Measurements from ENCODE around the gene PRDX2.
A peak's percentile ranks its signal among the peaks of the same experiment; 100 is the strongest.
"Not testable (repeated sequence)": the region's sequence is repeated elsewhere in the genome, so short reads cannot be mapped to it uniquely, and the experiment has no call there.

Gene PRDX2

DNA sequence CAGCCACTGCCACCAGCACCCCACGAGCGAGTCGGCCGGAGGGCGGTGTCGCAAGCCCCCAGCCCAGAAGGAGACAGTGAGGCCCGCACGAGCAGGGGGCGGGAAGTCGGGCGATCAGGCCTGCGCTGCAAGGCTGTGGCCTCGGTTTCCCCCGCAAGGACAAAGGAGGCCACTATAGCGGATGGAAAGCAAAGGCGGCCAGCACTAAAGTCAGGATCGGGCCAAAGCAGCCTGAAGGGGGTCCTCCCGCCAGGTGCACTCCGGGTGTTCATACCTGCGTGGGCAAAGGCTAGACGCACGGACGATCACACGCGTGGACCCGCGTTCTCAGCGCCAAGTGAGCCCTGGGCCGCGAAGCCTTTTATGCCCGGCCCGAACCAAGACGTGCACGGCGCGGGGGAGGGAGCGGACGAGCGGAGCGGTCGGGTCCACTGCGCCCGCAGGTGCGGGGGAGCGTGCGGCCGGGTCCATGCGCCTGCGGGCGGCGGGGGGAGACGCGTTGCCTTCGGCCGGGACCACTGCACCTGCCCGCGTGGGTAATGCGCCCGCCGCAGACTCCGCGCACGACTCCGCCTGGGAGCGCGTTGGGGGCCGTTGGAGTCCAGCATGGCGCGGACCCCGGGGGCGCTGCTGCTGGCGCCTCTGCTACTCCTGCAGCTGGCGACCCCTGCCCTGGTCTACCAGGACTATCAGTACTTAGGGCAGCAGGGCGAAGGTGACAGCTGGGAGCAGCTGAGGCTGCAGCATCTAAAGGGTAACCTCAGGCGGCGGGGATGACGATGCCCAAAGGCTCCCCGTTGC, at the start of gene PRDX2, which contains the start of gene THSD8:
Gene PRDX2, minus strand, starts transcription at position 335 of the 801 bp plus-strand sequence. CDS start 539 bp downstream, outside the sequence.
Gene THSD8, plus strand, starts transcription at position 604 of the 801 bp plus-strand sequence. Its CDS starts 3 bp downstream, at position 607.
- DNase-seq = no peak

GRCh38 chr19:12847159-12848139, 45.8 kb upstream of the PRDX2 start:
- peak; percentile 88 for DNase-seq

DNA sequence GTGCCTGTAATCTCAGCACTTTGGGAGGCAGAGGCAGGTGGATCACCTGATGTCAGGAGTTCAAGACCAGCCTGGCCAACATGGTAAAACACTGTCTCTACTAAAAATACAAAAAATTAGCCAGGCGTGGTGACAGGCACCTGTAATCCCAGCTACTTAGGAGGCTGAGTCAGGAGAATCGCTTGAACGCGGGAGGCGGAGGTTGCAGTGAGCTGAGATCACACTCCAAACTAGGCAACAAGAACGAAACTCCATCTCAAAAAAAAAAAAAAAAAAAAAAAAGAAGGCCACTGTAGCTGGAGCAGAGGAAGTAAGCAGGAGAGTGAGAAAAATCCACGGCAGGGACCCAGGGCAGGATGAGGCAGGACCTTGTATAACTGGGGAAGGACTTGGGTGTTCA, 45.0 kb upstream of the PRDX2 start:
- not testable (repeated sequence) for DNase-seq

GRCh38 chr19:12843999-12844732, 42.6 kb upstream of the PRDX2 start:
- peak; percentile 57 for DNase-seq

- no peak for DNase-seq
Observed at GRCh38 chr19:12843328-12843727, 41.7 kb upstream of the PRDX2 start.

- DNase-seq = no peak
Observed at GRCh38 chr19:12842511-12842910, 40.9 kb upstream of the PRDX2 start.

- DNase-seq = no peak
Observed at GRCh38 chr19:12841094-12841493, 39.5 kb upstream of the PRDX2 start.

- peak; percentile 54 for DNase-seq
Observed at GRCh38 chr19:12840091-12841079, 38.8 kb upstream of the PRDX2 start.

- DNase-seq = no peak
Observed at GRCh38 chr19:12838886-12839756, 37.5 kb upstream of the PRDX2 start.

- DNase-seq = peak; percentile 60
Observed at GRCh38 chr19:12838182-12838885, 36.7 kb upstream of the PRDX2 start, which contains the start of gene MAST1. Gene MAST1 (plus strand): TSS chr19:12838515. CDS start chr19:12838573, 58 bp downstream.

GRCh38 chr19:12837225-12837624, 35.6 kb upstream of the PRDX2 start:
- no peak for DNase-seq

DNA sequence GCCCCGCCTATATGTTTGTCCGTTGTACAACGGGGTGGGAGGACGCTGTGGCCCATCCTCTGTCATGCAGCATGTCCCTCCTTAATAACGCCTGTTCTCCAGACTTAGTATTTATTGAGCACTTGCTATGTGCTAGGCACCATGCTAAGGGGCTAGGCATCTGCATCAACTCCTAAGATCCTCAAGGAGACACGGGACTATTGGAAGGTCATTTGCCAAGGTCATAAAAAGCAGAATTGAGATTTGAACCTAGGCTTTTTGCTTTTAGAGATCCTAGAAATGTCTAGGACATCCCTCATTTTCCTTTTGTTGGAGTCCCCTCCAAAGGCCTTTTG, 34.9 kb upstream of the PRDX2 start:
- no peak for DNase-seq

- DNase-seq = no peak
Observed at GRCh38 chr19:12834976-12835757, 33.6 kb upstream of the PRDX2 start.

- DNase-seq = no peak
Observed at GRCh38 chr19:12834566-12834943, 33.0 kb upstream of the PRDX2 start, which contains the start of gene RTBDN. Gene RTBDN (minus strand): TSS chr19:12834579. CDS start chr19:12829979, 4,600 bp downstream.

DNA sequence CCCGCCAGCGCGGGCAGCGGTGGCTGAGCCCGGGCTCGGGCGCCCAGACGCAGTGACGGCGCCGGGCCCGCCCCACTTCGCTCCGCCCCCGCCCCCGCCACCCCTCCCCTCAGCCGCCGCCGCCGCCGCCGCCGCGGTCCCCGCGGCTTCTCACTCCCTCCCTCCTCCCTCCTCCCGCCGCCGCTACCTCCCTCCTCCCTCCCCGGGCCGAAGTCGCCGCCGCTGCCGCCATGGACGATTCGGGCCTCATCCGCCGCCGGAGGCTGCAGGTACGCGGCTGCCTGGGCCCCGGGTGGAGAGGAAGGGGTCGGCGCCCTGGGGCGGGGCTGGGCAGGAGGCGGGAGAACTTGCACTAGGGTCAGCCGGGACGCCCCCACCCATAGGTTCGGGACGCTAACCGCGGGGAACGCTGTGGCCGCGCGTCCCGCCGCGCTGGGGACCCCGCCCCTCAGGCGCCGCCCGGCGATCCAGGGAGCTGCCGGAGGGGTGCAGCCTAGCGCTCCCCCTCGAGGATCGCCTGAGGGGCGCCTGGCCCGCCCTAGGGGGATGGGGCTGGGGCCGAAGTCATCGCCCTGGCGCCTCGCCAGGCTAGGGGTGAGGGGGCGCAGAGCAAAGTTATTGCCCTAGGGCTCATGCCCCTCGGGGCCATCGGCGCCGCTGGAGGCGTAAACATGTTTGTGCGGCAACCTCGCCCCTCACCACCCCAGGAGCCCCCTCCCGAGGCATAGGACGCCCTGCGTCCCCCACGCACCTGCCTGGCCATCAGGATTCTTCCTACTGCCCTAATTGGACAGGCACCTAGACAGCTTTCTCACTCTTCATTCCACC, 32.4 kb upstream of the PRDX2 start:
- no peak for DNase-seq

DNA sequence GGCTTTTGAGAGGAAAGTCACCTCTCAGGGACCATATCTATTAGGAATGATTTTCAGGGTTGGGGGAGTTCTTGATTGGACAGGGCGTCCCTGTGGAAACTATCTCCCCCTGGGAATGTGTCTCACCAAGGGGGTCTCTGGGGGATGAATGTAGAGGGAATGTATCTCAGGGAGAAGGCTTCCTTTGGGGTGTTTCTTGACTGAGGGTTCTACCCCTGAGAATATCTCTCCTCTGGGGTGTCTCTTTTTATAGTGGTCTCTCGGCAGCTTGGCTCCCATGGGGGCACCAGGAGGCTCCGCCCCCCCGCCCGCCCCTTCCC, 31.8 kb upstream of the PRDX2 start:
- no peak for DNase-seq

DNA sequence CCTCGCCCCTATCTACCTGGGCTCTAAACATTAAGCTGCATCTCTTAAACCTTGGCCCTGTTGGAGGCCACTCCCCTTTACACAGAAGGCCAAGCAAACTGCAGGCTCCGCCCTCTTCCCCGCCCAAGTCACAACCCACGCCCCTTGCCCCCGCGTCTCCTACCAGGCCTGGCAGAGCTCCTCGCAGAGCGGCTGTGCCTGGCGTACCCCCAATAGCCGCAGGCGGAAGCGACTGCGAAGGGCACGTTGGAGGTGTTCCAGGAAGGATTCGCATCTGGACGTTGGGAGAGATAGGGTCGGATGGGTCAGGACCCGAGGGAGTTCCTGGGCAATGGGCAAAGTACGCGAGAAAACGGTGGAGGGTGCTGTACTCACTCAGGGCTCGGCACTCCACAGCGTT, 26.9 kb upstream of the PRDX2 start:
- no peak for DNase-seq

Data from suppressor macrophage treated with lipopolysaccharide for 4 hours (primary cell).